HCT116 (cell line): Measurements from ENCODE around the gene DNAJC7. TPM values are rescaled to one million over a fixed set of nuclear protein-coding genes. Genes with fewer than 3 reads are reported as not detected.

Experiments
- ATAC-seq: fragments of 200-7000 bp; cut with Tn5 transposase; 2 replicates; pipeline ENCODE4 v1.9.1; 2020; ENCODE audit warnings: mild to moderate bottlenecking, moderate library complexity
- BruUV-seq: library from RNA; stranded (reverse); fragments of 400-500 nt; replicated peaks from 2 replicates; lab custom pipeline; 2021; lab: Mats Ljungman, UMichigan
- CTCF ChIA-PET: fragments of 300-600 bp; sonication (Branson Sonifier 250); formaldehyde crosslinking; loops from one replicate; lab custom pipeline; 2021; ENCODE audit warnings: antibody characterized with exemption; lab: Charles Lee
- POLR2A ChIA-PET: fragments of 300-600, 350-600 bp; sonication (Branson Sonifier 250); formaldehyde crosslinking; loops from one replicate; lab custom pipeline; 2021; ENCODE audit warnings: antibody characterized with exemption; lab: Charles Lee
- RAD21 ChIA-PET, 2 experiments: fragments of 300-600 bp; sonication (Branson Sonifier 250); formaldehyde crosslinking; loops; one replicate each; lab custom pipeline; 2023; ENCODE audit warnings: low total read pairs in 2 of 2; ENCODE audit not compliant: uncharacterized antibody in 2 of 2, unreplicated experiment in 2 of 2, low non-redundant PET in 1 of 2; lab: Charles Lee
- DNase-seq: peaks from one replicate; pipeline ENCODE4 v3.0.0-alpha.2; 2010; ENCODE audit warnings: low read depth, low spot score
- H2AFZ ChIP-seq: fragments of 200-600 bp; shearing (Covaris generic), sonication (generic); 2 replicates; pipeline ENCODE4 v1.6.1; 2017; ENCODE audit warnings: low read depth, mixed run types, mixed read lengths, antibody characterized with exemption, low read length; ENCODE audit not compliant: poor library complexity, severe bottlenecking
- H3K27ac ChIP-seq: 2 replicates; pipeline ENCODE4 v1.5.1; 2012; ENCODE audit warnings: low read depth, low read length
- H3K27me3 ChIP-seq: fragments of 200-600 bp; sonication (generic); 2 replicates; pipeline ENCODE4 v1.6.1; 2016; ENCODE audit warnings: mixed run types, low read length, mixed read lengths; ENCODE audit not compliant: insufficient read depth
- H3K36me3 ChIP-seq, 2 experiments: fragments of 200-500 bp in 1 of 2; fragments of 200-600 bp in 1 of 2; sonication (Bioruptor generic) in 1 of 2; sonication (generic) in 1 of 2; 2 replicates each; pipeline versions ENCODE4 v1.5.1 to v1.6.1; 2014 to 2016; ENCODE audit warnings: low read length in 2 of 2, inconsistent platforms in 1 of 2, mixed read lengths in 1 of 2, mixed run types in 1 of 2; ENCODE audit not compliant: insufficient read depth in 2 of 2, control insufficient read depth in 1 of 2
- H3K4me1 ChIP-seq, 2 experiments: fragments of 200-600 bp in 1 of 2; sonication (generic) in 1 of 2; 2 replicates each; pipeline versions ENCODE4 v1.5.1 to v1.6.1; 2012 to 2017; ENCODE audit warnings: low read length in 2 of 2, inconsistent platforms in 1 of 2, mild to moderate bottlenecking in 1 of 2, mixed read lengths in 1 of 2, mixed run types in 1 of 2, moderate library complexity in 1 of 2; ENCODE audit not compliant: insufficient read depth in 2 of 2, control insufficient read depth in 1 of 2
- H3K4me2 ChIP-seq: fragments of 200-600 bp; sonication (generic); 2 replicates; pipeline ENCODE4 v1.6.1; 2017; ENCODE audit warnings: mixed run types, low read length, mixed read lengths
- H3K4me3 ChIP-seq, 2 experiments: fragments of 200-600 bp in 1 of 2; sonication (generic) in 1 of 2; replicated peaks in 1 of 2; 2 replicates each; pipeline ENCODE4 v1.5.1; 2011 to 2016; ENCODE audit warnings: low read length in 2 of 2, control low read depth in 1 of 2, low read depth in 1 of 2, mild to moderate bottlenecking in 1 of 2, mixed read lengths in 1 of 2, mixed run types in 1 of 2
- H3K79me2 ChIP-seq: fragments of 200-600 bp; sonication (generic); 2 replicates; pipeline ENCODE4 v1.6.1; 2017; ENCODE audit warnings: mild to moderate bottlenecking, mixed run types, low read length, moderate library complexity, mixed read lengths; ENCODE audit not compliant: insufficient read depth
- H3K9ac ChIP-seq: fragments of 200-600 bp; sonication (generic); 2 replicates; pipeline ENCODE4 v1.6.1; 2016; ENCODE audit warnings: low read length, mixed read lengths
- H3K9me2 ChIP-seq: fragments of 200-600 bp; sonication (generic), shearing (Covaris generic); 2 replicates; pipeline ENCODE4 v1.6.1; 2017; ENCODE audit warnings: mixed run types, mild to moderate bottlenecking, moderate library complexity; ENCODE audit not compliant: insufficient read depth
- H3K9me3 ChIP-seq, 2 experiments: fragments of 200-500 bp in 1 of 2; fragments of 200-600 bp in 1 of 2; sonication (Bioruptor generic) in 1 of 2; sonication (generic) in 1 of 2; 2 replicates each; pipeline ENCODE4 v1.6.1; 2014 to 2017; ENCODE audit warnings: low read length in 2 of 2, mixed read lengths in 2 of 2, inconsistent platforms in 1 of 2, low read depth in 1 of 2, mild to moderate bottlenecking in 1 of 2, mixed run types in 1 of 2, moderate library complexity in 1 of 2; ENCODE audit not compliant: control insufficient read depth in 1 of 2, insufficient read depth in 1 of 2
- H4K20me1 ChIP-seq: fragments of 200-600 bp; sonication (generic), shearing (Covaris generic); 2 replicates; pipeline ENCODE4 v1.6.1; 2017; ENCODE audit warnings: mixed run types, mild to moderate bottlenecking, moderate library complexity; ENCODE audit not compliant: insufficient read depth
- CTCF ChIP-seq, 3 experiments: fragments of 200-600 bp in 1 of 3; sonication (generic) in 1 of 3; IDR thresholded peaks in 2 of 3; conservative IDR thresholded peaks in 1 of 3; 2 replicates each; pipeline ENCODE4 v1.5.1; 2012 to 2017; ENCODE audit warnings: low read depth in 2 of 3, low read length in 2 of 3, antibody characterized with exemption in 1 of 3, borderline replicate concordance in 1 of 3, control low read depth in 1 of 3, mild to moderate bottlenecking in 1 of 3, mixed read lengths in 1 of 3, mixed run types in 1 of 3, moderate library complexity in 1 of 3; ENCODE audit not compliant: insufficient read depth in 1 of 3
- EGR1 ChIP-seq: IDR thresholded peaks from 2 replicates; pipeline ENCODE4 v1.6.1; 2012; ENCODE audit warnings: low read depth
- ELF1 ChIP-seq: IDR thresholded peaks from 2 replicates; pipeline ENCODE4 v1.6.1; 2012; ENCODE audit warnings: low read depth, borderline replicate concordance
- JUND ChIP-seq: IDR thresholded peaks from 2 replicates; pipeline ENCODE4 v1.6.1; 2012
- POLR2A ChIP-seq: IDR thresholded peaks from 2 replicates; pipeline ENCODE4 v1.7.0; 2011; ENCODE audit warnings: borderline replicate concordance; ENCODE audit not compliant: insufficient read depth, insufficient read length; ENCODE audit errors: extremely low read depth
- POLR2AphosphoS5 ChIP-seq: IDR thresholded peaks from 2 replicates; pipeline ENCODE4 v1.6.1; 2011; ENCODE audit warnings: mild to moderate bottlenecking, low read depth, low read length, moderate library complexity
- RAD21 ChIP-seq: IDR thresholded peaks from 2 replicates; pipeline ENCODE4 v1.6.1; 2012; ENCODE audit warnings: low read depth, mild to moderate bottlenecking
- SIN3A ChIP-seq: IDR thresholded peaks from 2 replicates; pipeline ENCODE4 v1.6.1; 2012; ENCODE audit warnings: low read depth
- SP1 ChIP-seq: IDR thresholded peaks from 2 replicates; pipeline ENCODE4 v1.6.1; 2012; ENCODE audit warnings: low read depth
- SRF ChIP-seq: IDR thresholded peaks from 2 replicates; pipeline ENCODE4 v1.6.1; 2012; ENCODE audit warnings: low read depth
- TCF7L2 ChIP-seq: IDR thresholded peaks from 2 replicates; pipeline ENCODE4 v1.7.0; 2011; ENCODE audit warnings: borderline replicate concordance, inconsistent platforms; ENCODE audit not compliant: insufficient read depth, insufficient read length; ENCODE audit errors: extremely low read depth
- YY1 ChIP-seq: IDR thresholded peaks from 2 replicates; pipeline ENCODE4 v1.6.1; 2011; ENCODE audit warnings: low read length, low read depth, moderate library complexity, mild to moderate bottlenecking; ENCODE audit not compliant: insufficient replicate concordance; ENCODE audit errors: extremely low read depth
- ZBTB33 ChIP-seq: IDR thresholded peaks from 2 replicates; pipeline ENCODE4 v1.6.1; 2011; ENCODE audit warnings: mild to moderate bottlenecking, low read length, moderate library complexity; ENCODE audit not compliant: insufficient replicate concordance; ENCODE audit errors: extremely low read depth
- intact Hi-C: fragments of 100-400 bp; cut with micrococcal nuclease; formaldehyde crosslinking; loops from 2 replicates; pipeline ENCODE4 v1.10.0; 2022
- total RNA-seq: library from RNA; stranded (reverse); gene quantifications from one replicate; pipeline ENCODE4 v1.2.1, GENCODE V29; 2021; ENCODE audit not compliant: unreplicated experiment

Gene DNAJC7
- total RNA-seq, 1 experiment from 2014 or later = 113 TPM

- no peaks in the 10 kb centered on the region for H3K36me3 ChIP-seq
- H3K4me3 ChIP-seq = peak overlapping the region; percentile 63 to 76
- H3K9me3 ChIP-seq = no peaks in the 10 kb centered on the region
- intact Hi-C loops = no loop called here
- H3K4me1 ChIP-seq = peaks cover 17 to 35% of the 10 kb centered on the region in 2 experiments
- no peak overlapping the region for H3K27ac ChIP-seq
- H3K9ac ChIP-seq = peak overlapping the region; percentile 51
- ATAC-seq (no peak), DNase-seq (no peak)
- peak overlapping the region; percentile 94 for H3K4me2 ChIP-seq
- ChIA-PET RAD21 (no interaction called here), CTCF (interaction anchor here (1.2 kb wide), 1 partner anchor 15 kb away, joined by 3 read pairs; no protein-coding TSS in a partner anchor), POLR2A (interaction anchor here (0.9 kb wide), 1 partner anchor 31 kb away, joined by 3 read pairs; the partner anchor contains the start of gene NKIRAS2)
- peaks cover 11% of the 10 kb centered on the region; the same call in 1 of the 2 replicates for H3K27me3 ChIP-seq
- peak overlapping the region; percentile 60 for H2AFZ ChIP-seq
- no peaks in the 10 kb centered on the region for H3K9me2 ChIP-seq
- no peaks in the 10 kb centered on the region for H3K79me2 ChIP-seq
- BruUV-seq = no TSS peak
- TF ChIP-seq SIN3A (no peak), POLR2AphosphoS5 (no peak), TCF7L2 (no peak), POLR2A (no peak), ELF1 (no peak), SP1 (no peak), SRF (no peak), YY1 (no peak), JUND (no peak)
- H4K20me1 ChIP-seq = no peaks in the 10 kb centered on the region
These were observed 33.8 kb upstream of the DNAJC7 start for GRCh38 chr17:42051013-42051400.

GRCh38 chr17:42050393-42051012 lies 33.3 kb upstream of the DNAJC7 start, which contains the start of gene C17orf113:
C17orf113 (minus strand) TSS chr17:42050601; CDS start chr17:42043376, 7,225 bp downstream.
- H3K79me2 ChIP-seq = no peaks in the 10 kb centered on the region
- TF ChIP-seq POLR2AphosphoS5 = peak; percentile 61
- TF ChIP-seq SP1 = no peak
- peak; percentile 88 for TF ChIP-seq YY1
- no peak for TF ChIP-seq ZBTB33
- TF ChIP-seq EGR1 = 0 out of 2 replicates have a peak, but pooled peaks have one; percentile 42
- TF ChIP-seq RAD21 = peak; percentile 39
- peak; percentile 18 to 45 (median 34); a peak in 2 of 6 replicates for TF ChIP-seq CTCF (IDR thresholded peaks at IDR 0.05 in 2 of 3, conservative IDR thresholded peaks at IDR 0.05 in 1 of 3; ENCODE audit: borderline replicate concordance in 1 of 3, insufficient read depth in 1 of 3, low read depth in 2 of 3, low read length in 2 of 3)
- TF ChIP-seq, all 23 proteins: peak for 5
- Histone ChIP-seq H2AFZ (peak within 1 kb of the TSS; percentile 82), H3K4me2 (peak within 1 kb of the TSS; percentile 94), H3K9ac (peak within 1 kb of the TSS; percentile 65), H3K4me3 (peak within 1 kb of the TSS; percentile 63 to 76), H3K27ac (peak within 1 kb of the TSS; percentile 39; the same call in 1 of the 2 replicates), H3K9me2 (no peaks in the 10 kb centered on the region), H3K9me3 (no peaks in the 10 kb centered on the region), H4K20me1 (no peaks in the 10 kb centered on the region), H3K4me1 (peaks cover 12 to 30% of the 10 kb centered on the region in 2 experiments), H3K36me3 (no peaks in the 10 kb centered on the region), H3K27me3 (peaks cover 11% of the 10 kb centered on the region; the same call in 1 of the 2 replicates)
- ChIA-PET RAD21 (no interaction called here), POLR2A (interaction anchor here (0.9 kb wide), 1 partner anchor 31 kb away, joined by 3 read pairs; the partner anchor contains the start of gene NKIRAS2), CTCF (interaction anchor here (1.2 kb wide), 1 partner anchor 15 kb away, joined by 3 read pairs; no protein-coding TSS in a partner anchor)
- intact Hi-C loops = no loop called here
- no peak for DNase-seq
- no TSS peak for BruUV-seq
- ATAC-seq = peak; percentile 88
